GM23338 (cell line): ENCODE results near the gene MYO5B. TPM values are rescaled to one million over a fixed set of nuclear protein-coding genes. Genes with fewer than 3 reads are reported as not detected.

Experiments used
- ATAC-seq: fragments of 200-7000 bp; cut with Tn5 transposase; 3 replicates; pipeline ENCODE4 v1.9.1; 2020
- DNase-seq: peaks from one replicate; pipeline ENCODE4 v3.0.0-alpha.2; 2015; ENCODE audit warnings: low spot score
- H2AFZ ChIP-seq: fragments of 200-600 bp; sonication (generic); 2 replicates; pipeline ENCODE4 v1.8.0; 2016; ENCODE audit warnings: antibody characterized with exemption, mild to moderate bottlenecking, moderate library complexity
- H3F3A ChIP-seq: fragments of 200-600 bp; sonication (generic); replicated peaks from 2 replicates; pipeline ENCODE4 v1.8.0; 2017; ENCODE audit warnings: antibody characterized with exemption, mixed run types, low read depth
- H3K27ac ChIP-seq: fragments of 200-600 bp; sonication (generic); 2 replicates; pipeline ENCODE4 v1.6.1; 2016; ENCODE audit warnings: low read depth
- H3K27me3 ChIP-seq: fragments of 200-600 bp; sonication (generic); 2 replicates; pipeline ENCODE4 v1.8.0; 2016; ENCODE audit warnings: mild to moderate bottlenecking, mixed run types, moderate library complexity; ENCODE audit not compliant: insufficient read depth
- H3K36me3 ChIP-seq: fragments of 200-600 bp; sonication (generic); 2 replicates; pipeline ENCODE4 v1.8.0; 2016; ENCODE audit warnings: mild to moderate bottlenecking; ENCODE audit not compliant: insufficient read depth
- H3K4me1 ChIP-seq: fragments of 200-600 bp; sonication (generic); 2 replicates; pipeline ENCODE4 v1.8.0; 2016; ENCODE audit warnings: mild to moderate bottlenecking, moderate library complexity; ENCODE audit not compliant: insufficient read depth
- H3K4me2 ChIP-seq: fragments of 200-600 bp; sonication (generic); 2 replicates; pipeline ENCODE4 v1.7.1; 2017; ENCODE audit warnings: mixed run types
- H3K4me3 ChIP-seq: fragments of 200-600 bp; sonication (generic); 2 replicates; pipeline ENCODE4 v1.6.1; 2016; ENCODE audit warnings: mixed run types
- H3K79me2 ChIP-seq: fragments of 200-600 bp; sonication (generic); replicated peaks from 2 replicates; pipeline ENCODE4 v1.8.0; 2017; ENCODE audit warnings: mild to moderate bottlenecking; ENCODE audit not compliant: insufficient read depth
- H3K9me2 ChIP-seq: fragments of 200-600 bp; sonication (generic); 2 replicates; pipeline ENCODE4 v1.8.0; 2017; ENCODE audit not compliant: insufficient read depth
- H4K20me1 ChIP-seq: fragments of 200-600 bp; sonication (generic); replicated peaks from 2 replicates; pipeline ENCODE4 v1.8.0; 2017; ENCODE audit warnings: mild to moderate bottlenecking; ENCODE audit not compliant: insufficient read depth
- H3K27ac Mint-ChIP-seq: 2 replicates; pipeline ENCODE4 v1.8.0; 2020; ENCODE audit warnings: inconsistent platforms, mild to moderate bottlenecking, moderate library complexity, mixed read lengths
- H3K27me3 Mint-ChIP-seq: 3 replicates; pipeline ENCODE4 v1.8.0; 2022; ENCODE audit warnings: low read depth, mild to moderate bottlenecking, moderate library complexity, mixed read lengths, inconsistent platforms; ENCODE audit not compliant: insufficient read depth, poor library complexity
- H3K36me3 Mint-ChIP-seq: 3 replicates; pipeline ENCODE4 v1.8.0; 2021; ENCODE audit warnings: low read depth, mild to moderate bottlenecking, inconsistent platforms, moderate library complexity, mixed read lengths
- H3K4me1 Mint-ChIP-seq: 3 replicates; pipeline ENCODE4 v1.8.0; 2020; ENCODE audit warnings: mild to moderate bottlenecking, inconsistent platforms, mixed read lengths
- H3K4me3 Mint-ChIP-seq: 3 replicates; pipeline ENCODE4 v1.8.0; 2021; ENCODE audit warnings: moderate library complexity, mild to moderate bottlenecking, inconsistent platforms, mixed read lengths
- H3K9me3 Mint-ChIP-seq: 3 replicates; pipeline ENCODE4 v1.8.0; 2020; ENCODE audit warnings: moderate library complexity, mild to moderate bottlenecking, inconsistent platforms, mixed read lengths
- CREB1 ChIP-seq: fragments of 250-450 bp; sonication (Bioruptor Pico); IDR thresholded peaks from 2 replicates; pipeline ENCODE4 v1.5.0; 2020; ENCODE audit warnings: low read depth, mild to moderate bottlenecking, moderate library complexity
- EZH2 ChIP-seq: fragments of 200-600 bp; sonication (generic); IDR thresholded peaks from one replicate; pipeline ENCODE4 v1.8.0; 2017; ENCODE audit warnings: antibody characterized with exemption, mild to moderate bottlenecking, low read depth; ENCODE audit not compliant: unreplicated experiment
- EZH2phosphoT487 ChIP-seq: fragments of 200-600 bp; sonication (generic); IDR thresholded peaks from one replicate; pipeline ENCODE4 v1.8.1; 2018; ENCODE audit warnings: antibody characterized with exemption; ENCODE audit not compliant: unreplicated experiment
- JUNB ChIP-seq: IDR thresholded peaks from one replicate; pipeline ENCODE4 v1.6.1; 2016; ENCODE audit warnings: antibody characterized with exemption; ENCODE audit not compliant: unreplicated experiment
- POLR2AphosphoS5 ChIP-seq: IDR thresholded peaks from 2 replicates; pipeline ENCODE4 v1.6.1; 2016; ENCODE audit warnings: antibody characterized with exemption, low read depth
- STAT1 ChIP-seq: IDR thresholded peaks from one replicate; pipeline ENCODE4 v1.6.1; 2016; ENCODE audit warnings: antibody characterized with exemption; ENCODE audit not compliant: unreplicated experiment
- ZNF114 ChIP-seq: fragments of 250-450 bp; sonication (Bioruptor Pico); IDR thresholded peaks from 2 replicates; pipeline ENCODE4 v1.5.0; 2020; ENCODE audit warnings: mild to moderate bottlenecking, moderate library complexity
- ZNF331 ChIP-seq: fragments of 250-450 bp; sonication (Bioruptor Pico); IDR thresholded peaks from 2 replicates; pipeline ENCODE4 v1.5.0; 2020; ENCODE audit warnings: low read depth, mild to moderate bottlenecking, moderate library complexity
- polyA plus RNA-seq: library from polyadenylated mRNA; unstranded; fragments of >200 nt; fragmentation: Nextera tagmentation; extraction: Ambion mirVana; gene quantifications from 2 replicates; pipeline ENCODE4 v1.2.1, GENCODE V29; 2016
- total RNA-seq: library from RNA; depleted of rRNA; stranded (reverse); fragments of >200 nt; shearing (Covaris generic); gene quantifications from 2 replicates; pipeline ENCODE4 v1.2.3, GENCODE V29; 2014
- TF ChIP-seq, protein P1 (sequence below), 2 experiments: fragments of 200-600 bp in 1 of 2; sonication (generic) in 1 of 2; conservative IDR thresholded peaks; 2 replicates each; pipeline versions ENCODE4 v1.5.1 to v1.6.1; 2016 to 2017; ENCODE audit warnings: antibody characterized with exemption in 2 of 2, low read depth in 2 of 2, mild to moderate bottlenecking in 2 of 2, moderate library complexity in 1 of 2
- TF ChIP-seq, protein P2 (sequence below): fragments of 250-450 bp; sonication (Bioruptor Pico); IDR thresholded peaks from 2 replicates; pipeline ENCODE4 v1.5.0; 2020; ENCODE audit warnings: mild to moderate bottlenecking, moderate library complexity

MYO5B gene
- total and polyA plus RNA-seq, 2 experiments from 2014 or later, result 3.2 to 19.1 TPM

DNA sequence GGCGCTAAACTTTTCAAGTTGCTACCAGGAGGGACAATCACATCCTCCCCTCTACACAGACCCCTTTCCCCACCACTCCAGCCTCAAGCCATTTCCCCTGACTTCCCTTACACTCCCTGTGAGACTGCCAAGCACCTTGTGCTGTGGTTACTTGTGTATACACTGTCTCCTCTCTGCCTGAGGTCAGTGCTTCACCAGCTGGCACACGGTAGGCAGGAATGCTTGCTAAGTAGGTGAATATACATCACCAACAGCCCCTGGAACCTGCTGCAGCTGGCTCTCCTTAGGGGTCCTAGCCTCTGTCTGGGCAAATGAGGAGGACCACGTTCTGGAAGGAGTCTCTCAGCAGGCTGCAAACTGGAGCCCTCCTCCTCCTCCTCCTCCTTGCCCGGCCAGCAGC, 343.3 kb downstream of the MYO5B start:
- H3K27ac ChIP-seq, result no peak overlapping the region
- Mint-ChIP-seq H3K27me3 (peaks cover 8% of the 10 kb centered on the region), H3K9me3 (no peaks in the 10 kb centered on the region), H3K27ac (no peak overlapping the region; the same call in 1 of the 2 replicates), H3K4me1 (peaks cover 13% of the 10 kb centered on the region), H3K4me3 (no peak overlapping the region), H3K36me3 (no peaks in the 10 kb centered on the region; the same call in 2 of the 3 replicates)
- no peak overlapping the region for H3K4me2 ChIP-seq
- H3K4me3 ChIP-seq, result no peak overlapping the region
- no peaks in the 10 kb centered on the region for H3K27me3 ChIP-seq
- H3K36me3 ChIP-seq, result no peaks in the 10 kb centered on the region
- DNase-seq (no peak), ATAC-seq (no peak)
- H3F3A ChIP-seq, result no peaks in the 10 kb centered on the region
- no peaks in the 10 kb centered on the region for H3K79me2 ChIP-seq
- no peaks in the 10 kb centered on the region for H4K20me1 ChIP-seq
- no peak for TF ChIP-seq ZNF331 (CRISPR knock-in tag)
- TF ChIP-seq JUNB, result no peak
- no peak for TF ChIP-seq EZH2
- no peak for TF ChIP-seq POLR2AphosphoS5
- TF ChIP-seq, protein P1, sequence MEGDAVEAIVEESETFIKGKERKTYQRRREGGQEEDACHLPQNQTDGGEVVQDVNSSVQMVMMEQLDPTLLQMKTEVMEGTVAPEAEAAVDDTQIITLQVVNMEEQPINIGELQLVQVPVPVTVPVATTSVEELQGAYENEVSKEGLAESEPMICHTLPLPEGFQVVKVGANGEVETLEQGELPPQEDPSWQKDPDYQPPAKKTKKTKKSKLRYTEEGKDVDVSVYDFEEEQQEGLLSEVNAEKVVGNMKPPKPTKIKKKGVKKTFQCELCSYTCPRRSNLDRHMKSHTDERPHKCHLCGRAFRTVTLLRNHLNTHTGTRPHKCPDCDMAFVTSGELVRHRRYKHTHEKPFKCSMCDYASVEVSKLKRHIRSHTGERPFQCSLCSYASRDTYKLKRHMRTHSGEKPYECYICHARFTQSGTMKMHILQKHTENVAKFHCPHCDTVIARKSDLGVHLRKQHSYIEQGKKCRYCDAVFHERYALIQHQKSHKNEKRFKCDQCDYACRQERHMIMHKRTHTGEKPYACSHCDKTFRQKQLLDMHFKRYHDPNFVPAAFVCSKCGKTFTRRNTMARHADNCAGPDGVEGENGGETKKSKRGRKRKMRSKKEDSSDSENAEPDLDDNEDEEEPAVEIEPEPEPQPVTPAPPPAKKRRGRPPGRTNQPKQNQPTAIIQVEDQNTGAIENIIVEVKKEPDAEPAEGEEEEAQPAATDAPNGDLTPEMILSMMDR (conservative IDR thresholded peaks at IDR 0.05; ENCODE audit: low read depth in 2 of 2), result no peak
- H3K9me2 ChIP-seq, result no peaks in the 10 kb centered on the region
- H3K4me1 ChIP-seq, result no peaks in the 10 kb centered on the region
- no peak overlapping the region for H2AFZ ChIP-seq

DNA sequence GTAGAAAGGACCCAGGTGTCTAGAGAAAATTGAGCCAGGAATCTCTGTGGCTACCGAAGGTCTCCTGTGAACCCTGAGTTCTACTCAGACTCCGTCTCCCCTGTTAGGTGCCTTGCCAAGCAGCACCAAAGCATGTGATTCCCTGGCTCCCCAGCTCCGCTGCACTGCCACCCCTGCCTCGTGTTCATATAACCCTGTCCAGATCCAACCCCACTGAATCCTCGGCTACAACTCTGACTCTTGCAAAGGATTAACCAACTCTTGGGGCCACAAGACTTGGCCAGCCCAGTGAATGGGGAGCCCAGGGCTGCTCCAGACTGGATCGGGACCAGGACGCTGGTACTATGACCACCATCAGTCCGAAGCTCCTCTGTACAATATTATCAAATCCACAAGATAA, 344.3 kb downstream of the MYO5B start:
- no peaks in the 10 kb centered on the region for H3K9me3 Mint-ChIP-seq
- no peak overlapping the region for H3K4me3 Mint-ChIP-seq
- H3K27me3 Mint-ChIP-seq, result peaks cover 8% of the 10 kb centered on the region
- no peak for DNase-seq
- H2AFZ ChIP-seq, result no peak overlapping the region
- no peaks in the 10 kb centered on the region for H4K20me1 ChIP-seq
- ATAC-seq, result no peak
- no peaks in the 10 kb centered on the region for H3K4me1 ChIP-seq
- H3K36me3 Mint-ChIP-seq, result no peaks in the 10 kb centered on the region; the same call in 2 of the 3 replicates
- no peaks in the 10 kb centered on the region for H3K27me3 ChIP-seq
- H3K79me2 ChIP-seq, result no peaks in the 10 kb centered on the region
- no peak overlapping the region for H3K4me2 ChIP-seq
- H3K27ac ChIP-seq, result no peak overlapping the region
- peaks cover 23% of the 10 kb centered on the region for H3K4me1 Mint-ChIP-seq
- no peak overlapping the region for H3K4me3 ChIP-seq
- H3K9me2 ChIP-seq, result no peaks in the 10 kb centered on the region
- no peak overlapping the region for H3K27ac Mint-ChIP-seq
- H3F3A ChIP-seq, result no peaks in the 10 kb centered on the region
- H3K36me3 ChIP-seq, result no peaks in the 10 kb centered on the region
- no peak for TF ChIP-seq EZH2phosphoT487
- TF ChIP-seq CREB1, result no peak
- no peak for TF ChIP-seq STAT1
- TF ChIP-seq, protein P1 (conservative IDR thresholded peaks at IDR 0.05; ENCODE audit: low read depth in 2 of 2), result no peak
- no peak for TF ChIP-seq EZH2
- no peak for TF ChIP-seq POLR2AphosphoS5
- no peak for TF ChIP-seq ZNF331 (CRISPR knock-in tag)
- TF ChIP-seq, protein P2, sequence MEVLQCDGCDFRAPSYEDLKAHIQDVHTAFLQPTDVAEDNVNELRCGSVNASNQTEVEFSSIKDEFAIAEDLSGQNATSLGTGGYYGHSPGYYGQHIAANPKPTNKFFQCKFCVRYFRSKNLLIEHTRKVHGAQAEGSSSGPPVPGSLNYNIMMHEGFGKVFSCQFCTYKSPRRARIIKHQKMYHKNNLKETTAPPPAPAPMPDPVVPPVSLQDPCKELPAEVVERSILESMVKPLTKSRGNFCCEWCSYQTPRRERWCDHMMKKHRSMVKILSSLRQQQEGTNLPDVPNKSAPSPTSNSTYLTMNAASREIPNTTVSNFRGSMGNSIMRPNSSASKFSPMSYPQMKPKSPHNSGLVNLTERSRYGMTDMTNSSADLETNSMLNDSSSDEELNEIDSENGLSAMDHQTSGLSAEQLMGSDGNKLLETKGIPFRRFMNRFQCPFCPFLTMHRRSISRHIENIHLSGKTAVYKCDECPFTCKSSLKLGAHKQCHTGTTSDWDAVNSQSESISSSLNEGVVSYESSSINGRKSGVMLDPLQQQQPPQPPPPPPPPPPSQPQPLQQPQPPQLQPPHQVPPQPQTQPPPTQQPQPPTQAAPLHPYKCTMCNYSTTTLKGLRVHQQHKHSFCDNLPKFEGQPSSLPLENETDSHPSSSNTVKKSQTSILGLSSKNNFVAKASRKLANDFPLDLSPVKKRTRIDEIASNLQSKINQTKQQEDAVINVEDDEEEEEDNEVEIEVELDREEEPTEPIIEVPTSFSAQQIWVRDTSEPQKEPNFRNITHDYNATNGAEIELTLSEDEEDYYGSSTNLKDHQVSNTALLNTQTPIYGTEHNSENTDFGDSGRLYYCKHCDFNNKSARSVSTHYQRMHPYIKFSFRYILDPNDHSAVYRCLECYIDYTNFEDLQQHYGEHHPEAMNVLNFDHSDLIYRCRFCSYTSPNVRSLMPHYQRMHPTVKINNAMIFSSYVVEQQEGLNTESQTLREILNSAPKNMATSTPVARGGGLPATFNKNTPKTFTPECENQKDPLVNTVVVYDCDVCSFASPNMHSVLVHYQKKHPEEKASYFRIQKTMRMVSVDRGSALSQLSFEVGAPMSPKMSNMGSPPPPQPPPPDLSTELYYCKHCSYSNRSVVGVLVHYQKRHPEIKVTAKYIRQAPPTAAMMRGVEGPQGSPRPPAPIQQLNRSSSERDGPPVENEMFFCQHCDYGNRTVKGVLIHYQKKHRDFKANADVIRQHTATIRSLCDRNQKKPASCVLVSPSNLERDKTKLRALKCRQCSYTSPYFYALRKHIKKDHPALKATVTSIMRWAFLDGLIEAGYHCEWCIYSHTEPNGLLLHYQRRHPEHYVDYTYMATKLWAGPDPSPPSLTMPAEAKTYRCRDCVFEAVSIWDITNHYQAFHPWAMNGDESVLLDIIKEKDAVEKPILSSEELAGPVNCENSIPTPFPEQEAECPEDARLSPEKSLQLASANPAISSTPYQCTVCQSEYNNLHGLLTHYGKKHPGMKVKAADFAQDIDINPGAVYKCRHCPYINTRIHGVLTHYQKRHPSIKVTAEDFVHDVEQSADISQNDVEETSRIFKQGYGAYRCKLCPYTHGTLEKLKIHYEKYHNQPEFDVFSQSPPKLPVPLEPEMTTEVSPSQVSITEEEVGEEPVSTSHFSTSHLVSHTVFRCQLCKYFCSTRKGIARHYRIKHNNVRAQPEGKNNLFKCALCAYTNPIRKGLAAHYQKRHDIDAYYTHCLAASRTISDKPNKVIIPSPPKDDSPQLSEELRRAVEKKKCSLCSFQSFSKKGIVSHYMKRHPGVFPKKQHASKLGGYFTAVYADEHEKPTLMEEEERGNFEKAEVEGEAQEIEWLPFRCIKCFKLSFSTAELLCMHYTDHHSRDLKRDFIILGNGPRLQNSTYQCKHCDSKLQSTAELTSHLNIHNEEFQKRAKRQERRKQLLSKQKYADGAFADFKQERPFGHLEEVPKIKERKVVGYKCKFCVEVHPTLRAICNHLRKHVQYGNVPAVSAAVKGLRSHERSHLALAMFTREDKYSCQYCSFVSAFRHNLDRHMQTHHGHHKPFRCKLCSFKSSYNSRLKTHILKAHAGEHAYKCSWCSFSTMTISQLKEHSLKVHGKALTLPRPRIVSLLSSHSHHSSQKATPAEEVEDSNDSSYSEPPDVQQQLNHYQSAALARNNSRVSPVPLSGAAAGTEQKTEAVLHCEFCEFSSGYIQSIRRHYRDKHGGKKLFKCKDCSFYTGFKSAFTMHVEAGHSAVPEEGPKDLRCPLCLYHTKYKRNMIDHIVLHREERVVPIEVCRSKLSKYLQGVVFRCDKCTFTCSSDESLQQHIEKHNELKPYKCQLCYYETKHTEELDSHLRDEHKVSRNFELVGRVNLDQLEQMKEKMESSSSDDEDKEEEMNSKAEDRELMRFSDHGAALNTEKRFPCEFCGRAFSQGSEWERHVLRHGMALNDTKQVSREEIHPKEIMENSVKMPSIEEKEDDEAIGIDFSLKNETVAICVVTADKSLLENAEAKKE (CRISPR knock-in tag), result no peak
- no peak for TF ChIP-seq ZNF114 (CRISPR knock-in tag)
- no peak for TF ChIP-seq JUNB
